NB4 (cell line): ENCODE data around the gene SERPINB7.

Experiments used
- MYC ChIP-seq: IDR thresholded peaks from 2 replicates; pipeline ENCODE4 v1.6.1; 2011; ENCODE audit warnings: low read depth, low read length
- POLR2A ChIP-seq: IDR thresholded peaks from 2 replicates; pipeline ENCODE4 v1.6.1; 2011; ENCODE audit warnings: mild to moderate bottlenecking; ENCODE audit not compliant: insufficient read length; ENCODE audit errors: extremely low read depth
- TF ChIP-seq, protein P1 (sequence below): IDR thresholded peaks from one replicate; pipeline ENCODE4 v1.5.1; 2012; ENCODE audit warnings: low read depth, low read length

DNA sequence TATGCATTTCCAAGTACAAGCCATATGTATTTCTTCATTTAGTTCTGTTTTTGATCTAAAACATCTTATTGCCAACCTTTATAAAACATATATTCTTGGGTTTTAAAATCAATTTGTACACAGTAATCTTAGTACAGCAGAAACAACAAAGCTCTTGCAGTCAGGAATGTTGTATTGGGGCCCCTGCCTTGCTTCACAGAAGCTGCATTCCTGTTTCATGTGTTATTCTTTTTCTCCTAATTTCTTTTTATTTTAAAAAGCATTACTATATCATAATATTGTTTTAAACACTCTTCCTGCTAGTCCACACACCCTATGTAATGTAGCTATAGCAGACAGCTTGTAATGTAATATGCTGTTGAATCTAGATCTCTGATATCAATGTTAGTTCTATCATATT, 24.0 kb downstream of the SERPINB7 start:
- TF ChIP-seq POLR2A (no peak), MYC (no peak)
- TF ChIP-seq, protein P1, sequence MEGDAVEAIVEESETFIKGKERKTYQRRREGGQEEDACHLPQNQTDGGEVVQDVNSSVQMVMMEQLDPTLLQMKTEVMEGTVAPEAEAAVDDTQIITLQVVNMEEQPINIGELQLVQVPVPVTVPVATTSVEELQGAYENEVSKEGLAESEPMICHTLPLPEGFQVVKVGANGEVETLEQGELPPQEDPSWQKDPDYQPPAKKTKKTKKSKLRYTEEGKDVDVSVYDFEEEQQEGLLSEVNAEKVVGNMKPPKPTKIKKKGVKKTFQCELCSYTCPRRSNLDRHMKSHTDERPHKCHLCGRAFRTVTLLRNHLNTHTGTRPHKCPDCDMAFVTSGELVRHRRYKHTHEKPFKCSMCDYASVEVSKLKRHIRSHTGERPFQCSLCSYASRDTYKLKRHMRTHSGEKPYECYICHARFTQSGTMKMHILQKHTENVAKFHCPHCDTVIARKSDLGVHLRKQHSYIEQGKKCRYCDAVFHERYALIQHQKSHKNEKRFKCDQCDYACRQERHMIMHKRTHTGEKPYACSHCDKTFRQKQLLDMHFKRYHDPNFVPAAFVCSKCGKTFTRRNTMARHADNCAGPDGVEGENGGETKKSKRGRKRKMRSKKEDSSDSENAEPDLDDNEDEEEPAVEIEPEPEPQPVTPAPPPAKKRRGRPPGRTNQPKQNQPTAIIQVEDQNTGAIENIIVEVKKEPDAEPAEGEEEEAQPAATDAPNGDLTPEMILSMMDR, result no peak
